B cell (primary cell): ENCODE data around the gene PANK1.

Source experiments
- EZH2 ChIP-seq: IDR thresholded peaks from 2 replicates; pipeline ENCODE4 v1.6.1; 2012; ENCODE audit warnings: borderline replicate concordance, low read depth, mild to moderate bottlenecking, moderate library complexity, low read length; ENCODE audit not compliant: insufficient read depth, poor library complexity, severe bottlenecking
- TF ChIP-seq, protein P1 (sequence below): fragments of 200-600 bp; IDR thresholded peaks from one replicate; pipeline ENCODE4 v1.8.0; 2022; ENCODE audit warnings: antibody characterized with exemption, mild to moderate bottlenecking

DNA sequence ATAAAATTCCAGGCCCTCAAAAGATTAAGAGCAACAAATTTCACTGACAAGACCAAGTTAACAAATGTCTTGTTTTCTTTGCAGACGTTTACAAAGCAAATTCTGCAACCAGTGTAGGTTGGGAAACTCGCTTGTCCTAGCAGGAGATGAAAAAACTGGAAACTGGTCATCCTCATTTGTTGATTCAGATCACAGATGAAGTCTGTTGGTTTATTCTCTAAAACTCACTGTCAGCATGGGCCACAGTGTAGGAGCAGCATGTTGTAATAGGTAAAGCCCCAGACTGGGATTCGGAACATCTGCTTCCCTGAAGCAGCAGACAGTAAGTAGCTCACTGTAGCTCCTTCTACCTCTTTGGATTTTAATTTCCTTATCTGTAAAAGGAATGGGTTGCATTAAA is 31.5 kb downstream of the PANK1 start:
- TF ChIP-seq, protein P1, sequence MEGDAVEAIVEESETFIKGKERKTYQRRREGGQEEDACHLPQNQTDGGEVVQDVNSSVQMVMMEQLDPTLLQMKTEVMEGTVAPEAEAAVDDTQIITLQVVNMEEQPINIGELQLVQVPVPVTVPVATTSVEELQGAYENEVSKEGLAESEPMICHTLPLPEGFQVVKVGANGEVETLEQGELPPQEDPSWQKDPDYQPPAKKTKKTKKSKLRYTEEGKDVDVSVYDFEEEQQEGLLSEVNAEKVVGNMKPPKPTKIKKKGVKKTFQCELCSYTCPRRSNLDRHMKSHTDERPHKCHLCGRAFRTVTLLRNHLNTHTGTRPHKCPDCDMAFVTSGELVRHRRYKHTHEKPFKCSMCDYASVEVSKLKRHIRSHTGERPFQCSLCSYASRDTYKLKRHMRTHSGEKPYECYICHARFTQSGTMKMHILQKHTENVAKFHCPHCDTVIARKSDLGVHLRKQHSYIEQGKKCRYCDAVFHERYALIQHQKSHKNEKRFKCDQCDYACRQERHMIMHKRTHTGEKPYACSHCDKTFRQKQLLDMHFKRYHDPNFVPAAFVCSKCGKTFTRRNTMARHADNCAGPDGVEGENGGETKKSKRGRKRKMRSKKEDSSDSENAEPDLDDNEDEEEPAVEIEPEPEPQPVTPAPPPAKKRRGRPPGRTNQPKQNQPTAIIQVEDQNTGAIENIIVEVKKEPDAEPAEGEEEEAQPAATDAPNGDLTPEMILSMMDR: no peak
- no peak for TF ChIP-seq EZH2
